Mesendoderm (in vitro differentiated cells): Measurements from ENCODE around the gene MBNL1.

Source experiments
- DNase-seq: peaks from one replicate; pipeline ENCODE4 v3.0.0; 2013
- H2AK5ac ChIP-seq: 2 replicates; pipeline ENCODE4 v1.6.1; 2013; ENCODE audit warnings: low read length, inconsistent platforms
- H2BK120ac ChIP-seq: 2 replicates; pipeline ENCODE4 v1.6.1; 2013; ENCODE audit warnings: low read depth, mild to moderate bottlenecking, low read length, moderate library complexity, mixed read lengths
- H2BK15ac ChIP-seq: replicated peaks from 2 replicates; pipeline ENCODE4 v1.6.1; 2013; ENCODE audit warnings: low read depth, mild to moderate bottlenecking, moderate library complexity
- H2BK5ac ChIP-seq: 2 replicates; pipeline ENCODE4 v1.6.1; 2013; ENCODE audit warnings: low read length, inconsistent platforms
- H3K18ac ChIP-seq: 2 replicates; pipeline ENCODE4 v1.6.1; 2013; ENCODE audit warnings: mild to moderate bottlenecking, low read length, mixed read lengths
- H3K23ac ChIP-seq: one replicate; pipeline ENCODE4 v1.6.1; 2013; ENCODE audit warnings: low read length
- H3K27ac ChIP-seq: 2 replicates; pipeline ENCODE4 v1.5.1; 2013; ENCODE audit warnings: low read depth, mild to moderate bottlenecking, inconsistent platforms, low read length, moderate library complexity
- H3K27me3 ChIP-seq: 2 replicates; pipeline ENCODE4 v1.6.1; 2013; ENCODE audit warnings: low read length, control low read depth, mild to moderate bottlenecking, inconsistent platforms; ENCODE audit not compliant: insufficient read depth, poor library complexity
- H3K36me3 ChIP-seq: 2 replicates; pipeline ENCODE4 v1.6.1; 2013; ENCODE audit warnings: low read length, inconsistent platforms; ENCODE audit not compliant: control insufficient read depth, insufficient read depth
- H3K4ac ChIP-seq: one replicate; pipeline ENCODE4 v1.6.1; 2013; ENCODE audit warnings: low read depth, mild to moderate bottlenecking, low read length, moderate library complexity
- H3K4me1 ChIP-seq: 2 replicates; pipeline ENCODE4 v1.6.1; 2013; ENCODE audit warnings: low read depth, low read length, inconsistent platforms; ENCODE audit not compliant: control insufficient read depth
- H3K4me2 ChIP-seq: 2 replicates; pipeline ENCODE4 v1.6.1; 2013; ENCODE audit warnings: low read length
- H3K4me3 ChIP-seq: 2 replicates; pipeline ENCODE4 v1.5.1; 2013; ENCODE audit warnings: mild to moderate bottlenecking, low read length
- H3K56ac ChIP-seq: one replicate; pipeline ENCODE4 v1.6.1; 2013; ENCODE audit warnings: low read length
- H3K79me1 ChIP-seq: 2 replicates; pipeline ENCODE4 v1.6.1; 2013; ENCODE audit warnings: low read length, inconsistent platforms
- H3K79me2 ChIP-seq: 2 replicates; pipeline ENCODE4 v1.6.1; 2013; ENCODE audit warnings: mild to moderate bottlenecking, low read length; ENCODE audit not compliant: control insufficient read depth, insufficient read depth
- H3K9ac ChIP-seq: 2 replicates; pipeline ENCODE4 v1.6.1; 2013; ENCODE audit warnings: low read length, inconsistent platforms
- H4K5ac ChIP-seq: one replicate; pipeline ENCODE4 v1.6.1; 2013; ENCODE audit warnings: low read length
- H4K8ac ChIP-seq: one replicate; pipeline ENCODE4 v1.6.1; 2013; ENCODE audit warnings: low read depth, mild to moderate bottlenecking, control low read depth, low read length, moderate library complexity
- WGBS: extraction: QIAGEN DNeasy Blood & Tissue Kit; methylation state at CpG from one replicate; pipeline ENCODE4 v1.1.7; 2013; ENCODE audit warnings: low lambda C conversion rate, missing lambda C conversion rate; ENCODE audit not compliant: insufficient coverage; ENCODE audit errors: extremely low coverage; 5-methylcytosine and 5-hydroxymethylcytosine counted together

Gene MBNL1

GRCh38 chr3:152355744-152356665 lies 87.3 kb downstream of the MBNL1 start:
- no peaks in the 10 kb centered on the region for H3K79me2 ChIP-seq
- no peak overlapping the region for H3K4me3 ChIP-seq
- H2BK120ac ChIP-seq, result no peak overlapping the region
- no peak overlapping the region for H3K9ac ChIP-seq
- H4K5ac ChIP-seq, result no peak overlapping the region
- H3K23ac ChIP-seq, result no peak overlapping the region
- WGBS, result 100% methylated on average over 1 of the region's 10 CpGs
- H3K27me3 ChIP-seq, result no peaks in the 10 kb centered on the region
- H3K56ac ChIP-seq, result no peak overlapping the region
- no peak overlapping the region for H3K4ac ChIP-seq
- H2BK5ac ChIP-seq, result no peak overlapping the region
- no peak overlapping the region for H2BK15ac ChIP-seq
- H3K36me3 ChIP-seq, result no peaks in the 10 kb centered on the region
- no peaks in the 10 kb centered on the region for H3K79me1 ChIP-seq
- no peak overlapping the region for H4K8ac ChIP-seq
- no peaks in the 10 kb centered on the region for H3K4me1 ChIP-seq
- DNase-seq, result no peak
- H3K18ac ChIP-seq, result no peak overlapping the region
- H3K4me2 ChIP-seq, result no peak overlapping the region
- H2AK5ac ChIP-seq, result no peak overlapping the region
- no peak overlapping the region for H3K27ac ChIP-seq

GRCh38 chr3:152356870-152357276 lies 88.1 kb downstream of the MBNL1 start:
- Histone ChIP-seq H3K4me2 (no peak overlapping the region), H3K27me3 (no peaks in the 10 kb centered on the region), H2BK5ac (no peak overlapping the region), H3K56ac (no peak overlapping the region), H3K4me1 (no peaks in the 10 kb centered on the region), H2BK15ac (no peak overlapping the region), H3K23ac (no peak overlapping the region), H3K18ac (no peak overlapping the region), H3K27ac (no peak overlapping the region), H3K4me3 (no peak overlapping the region), H2BK120ac (no peak overlapping the region), H4K5ac (no peak overlapping the region), H3K79me2 (no peaks in the 10 kb centered on the region), H3K79me1 (no peaks in the 10 kb centered on the region), H2AK5ac (no peak overlapping the region), H3K4ac (no peak overlapping the region), H3K36me3 (no peaks in the 10 kb centered on the region), H4K8ac (no peak overlapping the region), H3K9ac (no peak overlapping the region)
- no peak for DNase-seq
- no CpG with 5 or more reads among the region's 2 CpGs for WGBS

GRCh38 chr3:152357587-152357986 lies 88.9 kb downstream of the MBNL1 start:
- H3K23ac ChIP-seq, result no peak overlapping the region
- no peak overlapping the region for H3K18ac ChIP-seq
- no peak overlapping the region for H3K4me2 ChIP-seq
- H2BK5ac ChIP-seq, result no peak overlapping the region
- no peaks in the 10 kb centered on the region for H3K4me1 ChIP-seq
- H2BK120ac ChIP-seq, result no peak overlapping the region
- peak; percentile 39 for DNase-seq
- H2AK5ac ChIP-seq, result no peak overlapping the region
- H3K4me3 ChIP-seq, result no peak overlapping the region
- no peak overlapping the region for H3K27ac ChIP-seq
- no peaks in the 10 kb centered on the region for H3K79me1 ChIP-seq
- H3K9ac ChIP-seq, result no peak overlapping the region
- no peaks in the 10 kb centered on the region for H3K79me2 ChIP-seq
- no peak overlapping the region for H2BK15ac ChIP-seq
- H4K5ac ChIP-seq, result no peak overlapping the region
- H4K8ac ChIP-seq, result no peak overlapping the region
- H3K4ac ChIP-seq, result no peak overlapping the region
- H3K56ac ChIP-seq, result no peak overlapping the region
- no peaks in the 10 kb centered on the region for H3K36me3 ChIP-seq
- no peaks in the 10 kb centered on the region for H3K27me3 ChIP-seq

DNA sequence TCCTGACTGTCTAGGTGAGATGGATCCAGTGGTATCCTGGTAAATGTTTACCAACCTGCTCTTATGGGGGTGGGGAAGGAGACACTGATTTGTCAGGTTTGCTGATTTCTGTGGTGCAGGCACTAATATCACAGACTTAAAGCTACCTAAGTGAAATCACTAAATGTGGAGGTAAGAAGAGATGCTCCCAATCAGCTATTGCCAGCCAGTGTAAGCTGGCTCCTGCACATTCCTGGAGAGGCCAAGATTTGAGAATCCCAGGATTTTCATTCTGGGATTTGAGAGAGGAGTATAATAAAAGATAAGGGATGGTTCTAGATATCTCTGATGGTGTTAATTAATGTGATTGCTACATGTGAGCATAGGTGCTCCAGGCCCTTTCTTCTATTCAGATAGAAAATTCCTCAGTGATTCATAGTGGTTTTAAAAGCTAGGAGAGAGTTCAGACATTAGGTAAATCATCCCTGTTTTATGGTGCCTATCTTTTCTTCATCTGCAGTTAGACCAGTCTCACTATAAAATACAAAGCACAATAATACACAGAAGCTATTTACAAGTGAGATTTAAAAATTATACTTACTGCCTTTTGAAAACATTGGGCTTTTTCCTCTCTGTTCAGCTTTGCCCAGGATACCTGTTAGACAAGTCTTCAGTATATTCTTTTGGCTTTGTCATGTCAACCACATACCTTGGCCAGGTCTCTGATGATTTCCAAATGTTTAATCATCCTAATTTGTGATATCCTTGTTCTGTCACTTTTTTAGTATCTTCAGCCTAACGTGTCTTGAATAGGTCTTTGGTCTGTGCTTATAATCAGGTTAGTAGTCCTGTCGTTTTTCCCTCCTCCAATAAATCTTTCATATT lies 90.9 kb downstream of the MBNL1 start:
- Histone ChIP-seq H3K27ac (no peak overlapping the region), H3K4me2 (no peak overlapping the region), H3K56ac (no peak overlapping the region), H3K79me1 (no peaks in the 10 kb centered on the region), H2BK120ac (no peak overlapping the region), H2BK5ac (no peak overlapping the region), H3K4me1 (no peaks in the 10 kb centered on the region), H4K5ac (no peak overlapping the region), H3K4me3 (no peak overlapping the region), H3K4ac (no peak overlapping the region), H4K8ac (no peak overlapping the region), H2BK15ac (no peak overlapping the region), H3K79me2 (no peaks in the 10 kb centered on the region), H3K27me3 (no peaks in the 10 kb centered on the region), H3K36me3 (no peaks in the 10 kb centered on the region), H2AK5ac (no peak overlapping the region), H3K9ac (no peak overlapping the region), H3K18ac (no peak overlapping the region), H3K23ac (no peak overlapping the region)
- DNase-seq, result peak; percentile 27
- WGBS, result no CpG with 5 or more reads among the region's 2 CpGs

DNA sequence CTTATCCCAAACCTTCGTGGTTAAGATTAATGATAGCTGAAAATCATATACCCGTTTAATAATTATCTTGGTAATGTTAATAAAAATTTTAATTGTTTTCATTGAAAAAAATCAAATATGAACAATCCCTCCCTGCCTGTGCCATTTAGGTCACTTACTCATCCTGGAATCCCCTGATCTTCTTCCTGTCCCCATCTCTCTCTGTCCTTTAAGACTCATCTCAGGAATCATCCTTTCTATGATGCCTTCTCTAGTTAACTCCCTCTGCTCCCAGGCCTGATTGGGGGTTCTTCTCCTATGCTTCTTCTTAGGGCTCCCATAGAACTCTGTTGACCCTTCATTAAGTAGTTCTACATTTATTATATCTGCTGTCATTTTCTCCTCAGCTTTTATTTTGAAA lies 91.6 kb downstream of the MBNL1 start:
- Histone ChIP-seq H3K27me3 (no peaks in the 10 kb centered on the region), H3K36me3 (no peaks in the 10 kb centered on the region), H3K56ac (no peak overlapping the region), H3K4ac (no peak overlapping the region), H3K79me1 (no peaks in the 10 kb centered on the region), H3K4me3 (no peak overlapping the region), H2BK5ac (no peak overlapping the region), H3K18ac (no peak overlapping the region), H2BK120ac (no peak overlapping the region), H3K4me2 (no peak overlapping the region), H3K79me2 (no peaks in the 10 kb centered on the region), H3K27ac (no peak overlapping the region), H3K9ac (no peak overlapping the region), H4K5ac (no peak overlapping the region), H2AK5ac (no peak overlapping the region), H4K8ac (no peak overlapping the region), H3K23ac (no peak overlapping the region), H2BK15ac (no peak overlapping the region), H3K4me1 (no peaks in the 10 kb centered on the region)
- WGBS, result no CpG with 5 or more reads among the region's 2 CpGs
- DNase-seq, result no peak
